ENCODE measurements around the gene USF1.

Gene USF1, protein sequence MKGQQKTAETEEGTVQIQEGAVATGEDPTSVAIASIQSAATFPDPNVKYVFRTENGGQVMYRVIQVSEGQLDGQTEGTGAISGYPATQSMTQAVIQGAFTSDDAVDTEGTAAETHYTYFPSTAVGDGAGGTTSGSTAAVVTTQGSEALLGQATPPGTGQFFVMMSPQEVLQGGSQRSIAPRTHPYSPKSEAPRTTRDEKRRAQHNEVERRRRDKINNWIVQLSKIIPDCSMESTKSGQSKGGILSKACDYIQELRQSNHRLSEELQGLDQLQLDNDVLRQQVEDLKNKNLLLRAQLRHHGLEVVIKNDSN

DNA sequence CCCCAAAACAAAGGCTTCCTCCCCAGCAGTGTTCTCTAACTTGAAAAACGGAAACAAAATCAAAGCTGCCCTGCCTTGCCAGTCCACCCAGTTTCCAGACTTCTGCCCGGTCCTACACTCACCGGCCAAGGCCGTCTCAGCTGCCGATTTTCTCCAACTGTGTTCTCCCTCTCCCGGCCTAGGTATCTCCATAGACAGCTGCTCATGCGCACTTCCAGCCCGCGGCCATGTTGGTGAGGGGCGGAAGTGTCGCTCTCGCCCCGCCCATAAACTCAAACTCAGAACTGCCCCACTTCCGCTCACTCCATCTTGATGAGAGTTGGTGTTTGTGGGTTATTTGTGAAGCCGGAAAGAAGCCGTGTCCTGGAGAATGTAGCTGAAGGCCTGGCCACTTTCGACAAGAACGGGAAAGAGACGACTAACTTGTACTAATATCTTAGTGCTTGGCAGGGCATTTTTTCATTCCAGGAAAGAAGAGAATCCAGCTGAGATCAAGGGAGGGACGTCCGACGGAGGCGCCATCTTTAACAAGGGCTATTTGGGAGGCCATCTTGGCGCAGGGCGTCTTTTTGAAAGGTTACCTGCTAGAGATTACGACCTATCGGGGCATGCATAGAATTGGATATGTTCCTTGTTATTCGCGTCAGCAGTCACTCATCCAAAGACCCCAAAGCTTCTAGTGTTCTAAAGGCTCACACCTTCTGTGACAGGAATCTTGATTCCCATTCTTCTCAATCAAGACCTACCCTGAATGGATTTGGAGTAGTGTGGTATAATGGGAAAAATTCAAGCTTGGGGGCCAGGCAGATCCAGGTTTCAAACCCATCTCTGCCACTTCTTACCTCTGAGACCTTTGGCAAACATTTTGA, at the start of gene USF1:
Gene USF1, minus strand, starts transcription at position 242 of the 869 bp plus-strand sequence. CDS start 2,702 bp downstream, outside the sequence.
- DNase-seq (ENCODE audit: low read depth in 3 of 3), result peak; percentile 85 to 89 (median 86)

DNA sequence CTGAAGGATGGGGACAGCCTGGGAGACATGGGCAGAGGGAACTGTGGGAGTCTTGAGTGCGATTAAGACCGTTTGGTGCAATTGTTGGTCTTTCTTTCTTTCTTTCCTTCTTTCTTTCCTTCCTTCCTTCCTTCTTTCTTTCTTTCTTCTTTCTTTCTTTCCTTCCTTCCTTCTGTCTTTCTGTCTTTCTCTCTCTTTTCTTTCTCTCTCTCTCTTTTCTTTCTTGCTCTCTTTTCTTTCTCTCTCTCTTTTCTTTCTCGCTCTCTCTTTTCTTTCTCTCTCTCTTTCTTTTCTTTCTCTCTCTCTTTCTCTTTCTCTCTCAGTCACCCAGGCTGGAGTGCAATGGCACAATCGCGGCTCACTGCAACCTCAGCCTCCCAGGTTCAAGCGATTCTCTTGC, 49.5 kb upstream of the USF1 start:
- DNase-seq (ENCODE audit: low read depth in 3 of 3), result no peak

DNA sequence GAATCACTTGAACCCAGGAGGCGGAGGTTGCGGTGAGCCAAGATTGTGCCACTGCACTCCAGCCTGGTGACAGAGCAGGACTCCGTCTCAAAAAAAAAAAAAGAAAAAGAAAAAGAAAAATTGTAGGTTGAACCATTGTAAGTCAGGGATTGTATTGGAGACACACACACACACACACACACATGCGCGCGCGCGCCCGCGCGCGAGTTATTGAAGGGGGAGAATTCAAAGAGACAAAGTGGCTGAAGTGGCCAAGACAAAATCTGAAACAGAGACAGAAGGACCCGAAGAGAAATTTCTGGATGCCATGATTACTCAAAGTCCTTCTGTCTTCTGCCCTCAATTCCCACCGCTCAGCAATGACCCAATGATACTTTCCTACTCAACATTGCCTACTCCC, 48.7 kb upstream of the USF1 start:
- no peak for DNase-seq (ENCODE audit: low read depth in 3 of 3)

DNA sequence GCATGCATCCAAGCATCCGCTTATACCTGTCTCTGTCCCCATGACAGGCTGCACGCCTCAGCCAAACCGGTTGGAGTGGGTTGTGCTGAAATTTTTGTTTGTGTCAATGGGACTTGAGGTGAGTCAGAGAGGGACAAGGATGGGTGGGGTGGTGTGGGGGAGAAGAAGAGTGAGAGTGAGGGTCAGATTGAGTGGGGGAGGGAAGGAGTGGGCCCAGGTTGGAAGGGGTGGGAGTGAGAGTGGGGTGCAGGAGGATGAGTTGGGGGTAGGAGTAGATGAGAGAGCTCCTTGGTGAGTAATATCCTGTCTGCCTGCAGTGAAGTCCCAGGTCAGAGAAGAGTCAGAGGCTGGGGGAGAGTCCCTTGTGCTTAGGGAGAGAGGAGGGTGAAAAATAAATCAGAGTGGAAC, 46.8 kb upstream of the USF1 start:
- peak; percentile 16 to 47 (median 36) for DNase-seq (ENCODE audit: low read depth in 3 of 3)

DNA sequence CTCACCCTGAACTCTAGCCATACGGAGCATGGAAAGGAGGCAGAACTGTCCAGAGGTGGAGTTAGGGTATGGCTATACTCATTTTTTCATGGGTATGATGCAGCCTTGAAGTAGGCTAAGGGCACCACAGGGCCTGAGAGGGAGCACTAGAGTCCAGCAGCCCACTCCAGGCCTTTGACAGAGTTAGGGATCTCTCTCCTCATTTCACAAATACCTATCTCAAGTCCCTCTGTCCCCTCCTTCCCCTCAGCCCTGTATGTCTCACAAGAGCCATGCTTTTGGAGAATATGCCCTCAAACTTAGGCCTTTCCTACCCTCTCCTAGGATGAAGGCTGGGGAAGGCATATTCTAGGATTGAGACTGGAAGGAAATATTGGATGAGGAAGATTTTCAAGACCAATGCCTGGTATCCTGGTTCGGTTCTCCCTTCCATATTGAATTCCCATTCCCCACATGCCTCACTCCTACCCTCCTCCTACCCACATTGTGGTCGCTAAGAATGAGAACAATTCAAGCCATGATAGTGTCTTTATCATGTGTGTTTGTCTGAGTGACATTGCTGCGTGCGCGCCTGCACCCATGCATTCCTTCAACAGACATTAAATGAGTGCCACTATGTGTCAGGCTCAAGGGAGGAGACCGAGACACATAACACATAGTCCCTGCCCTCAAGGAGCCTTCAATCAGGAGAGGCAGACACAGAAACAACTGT, 46.2 kb upstream of the USF1 start:
- no peak for DNase-seq (ENCODE audit: low read depth in 3 of 3)

DNA sequence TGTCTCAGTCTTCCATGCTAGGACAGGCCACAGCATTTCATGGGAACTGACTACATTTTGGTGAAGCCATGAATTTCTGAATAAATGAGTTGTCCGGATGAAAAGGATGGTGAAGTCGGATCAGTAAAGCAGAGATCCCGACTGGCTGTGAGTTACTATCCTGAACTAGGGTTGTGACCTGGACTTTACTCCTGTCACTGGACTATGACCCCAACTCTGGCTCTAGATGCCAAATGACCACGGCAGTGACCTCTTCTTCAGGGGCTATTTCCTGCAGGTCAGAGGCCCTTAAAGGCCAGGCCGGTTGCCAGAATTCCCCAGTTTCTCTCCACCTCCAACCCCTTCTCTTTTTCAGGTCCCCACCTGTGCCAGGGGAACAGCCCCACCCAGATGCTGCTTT, 45.3 kb upstream of the USF1 start:
- no peak for DNase-seq (ENCODE audit: low read depth in 3 of 3)

DNA sequence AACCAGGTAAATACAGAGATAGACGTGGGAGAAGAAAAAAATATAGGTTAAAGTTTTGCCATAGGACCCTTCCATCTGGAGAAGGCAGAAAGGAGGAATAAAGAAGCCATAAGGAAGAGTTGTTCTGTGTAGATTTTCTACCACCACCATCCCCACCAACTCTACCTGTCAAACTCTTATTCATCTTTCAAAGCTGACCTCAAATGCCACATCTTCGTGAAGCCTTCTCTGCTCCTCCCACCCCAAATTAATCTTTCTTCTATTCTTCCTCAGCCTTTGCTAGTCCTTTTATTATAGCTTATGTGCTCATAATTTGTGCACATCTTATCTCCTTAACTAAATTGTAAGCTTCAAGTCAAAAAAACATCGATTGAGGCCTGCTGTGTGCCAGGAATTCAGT, 44.8 kb upstream of the USF1 start:
- no peak for DNase-seq (ENCODE audit: low read depth in 3 of 3)

DNA sequence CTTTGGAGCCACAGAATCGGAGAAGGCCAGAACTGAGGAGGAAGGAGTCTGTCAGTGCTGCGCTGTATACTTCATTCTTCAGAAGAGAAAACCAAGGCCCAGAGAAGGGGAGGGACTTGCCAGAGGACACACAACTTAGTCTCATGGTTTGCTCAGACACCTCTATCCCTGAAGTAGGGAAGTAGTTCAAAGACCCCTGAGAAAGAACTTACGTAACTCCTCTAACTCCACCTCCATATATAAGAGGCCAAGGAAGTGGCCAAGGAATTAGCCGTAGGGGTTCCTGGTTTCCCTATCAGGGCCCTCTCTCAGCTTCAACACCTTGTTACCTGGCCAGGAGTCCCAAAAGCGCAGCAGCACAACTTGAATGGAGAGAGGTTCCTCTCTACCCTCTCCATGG, 44.2 kb upstream of the USF1 start:
- DNase-seq (ENCODE audit: low read depth in 3 of 3), result no peak

DNA sequence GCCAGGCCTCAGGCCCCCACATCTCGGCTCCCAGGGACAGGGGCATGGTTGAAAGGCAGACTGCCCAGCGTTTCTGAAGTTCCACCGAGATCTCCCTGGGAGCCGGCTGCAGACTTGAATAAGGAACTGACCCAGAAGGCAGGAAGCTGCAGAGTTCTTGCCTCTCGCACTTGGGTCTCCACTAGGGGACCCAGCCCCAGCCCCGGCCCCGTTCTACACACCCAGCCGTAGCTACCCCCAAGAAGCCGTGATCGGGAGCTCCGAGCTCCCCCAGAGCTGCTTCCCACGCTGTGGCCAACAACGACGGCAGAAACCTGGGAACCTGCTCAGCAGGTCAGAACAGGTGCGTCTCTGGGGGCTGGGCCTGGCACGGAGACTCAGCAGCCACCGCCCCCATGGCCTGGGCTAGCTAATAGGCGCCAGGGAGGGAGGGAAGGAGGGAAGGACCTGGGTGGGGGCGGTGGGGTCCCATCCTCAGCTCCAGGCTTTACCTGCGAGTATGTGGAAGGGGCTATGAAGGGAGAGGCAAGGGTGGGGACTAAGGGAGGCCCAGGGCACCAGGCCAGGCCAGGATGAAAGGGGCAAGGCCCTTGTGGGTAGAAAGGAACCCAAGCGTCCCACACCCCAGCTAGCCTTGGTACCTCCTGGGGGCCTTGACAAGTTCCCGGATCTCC, 43.6 kb upstream of the USF1 start, which contains the start of gene NECTIN4:
Gene NECTIN4, minus strand, starts transcription at position 308 of the 674 bp plus-strand sequence. Its CDS starts 262 bp downstream, at position 46.
- no peak for DNase-seq (ENCODE audit: low read depth in 3 of 3)

DNA sequence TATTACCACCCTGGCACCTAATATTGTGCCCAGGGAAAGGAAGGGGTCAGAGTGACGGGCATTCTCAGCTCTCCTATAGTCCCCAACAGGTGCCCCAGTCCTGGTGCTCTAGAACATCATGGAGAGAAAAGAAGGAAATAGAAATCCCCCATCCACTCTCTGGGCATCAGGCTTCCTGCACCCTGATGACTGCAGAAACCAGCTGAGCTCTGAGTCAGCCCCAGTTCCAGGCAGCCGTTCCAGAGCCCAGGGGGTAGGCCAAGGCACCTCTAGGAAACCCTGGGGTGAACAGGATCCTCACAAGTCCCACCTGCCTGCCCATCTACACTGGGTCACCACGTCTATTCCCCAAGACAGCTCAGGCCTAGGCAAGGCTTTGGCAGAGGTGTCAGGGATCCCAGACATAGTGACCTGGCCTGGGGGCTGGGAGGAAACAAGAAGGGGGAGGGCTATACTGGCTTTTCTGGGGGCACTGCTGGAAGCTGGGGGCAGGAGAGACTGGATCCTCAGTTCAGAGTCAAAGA, 42.9 kb upstream of the USF1 start:
- no peak for DNase-seq (ENCODE audit: low read depth in 3 of 3)

DNA sequence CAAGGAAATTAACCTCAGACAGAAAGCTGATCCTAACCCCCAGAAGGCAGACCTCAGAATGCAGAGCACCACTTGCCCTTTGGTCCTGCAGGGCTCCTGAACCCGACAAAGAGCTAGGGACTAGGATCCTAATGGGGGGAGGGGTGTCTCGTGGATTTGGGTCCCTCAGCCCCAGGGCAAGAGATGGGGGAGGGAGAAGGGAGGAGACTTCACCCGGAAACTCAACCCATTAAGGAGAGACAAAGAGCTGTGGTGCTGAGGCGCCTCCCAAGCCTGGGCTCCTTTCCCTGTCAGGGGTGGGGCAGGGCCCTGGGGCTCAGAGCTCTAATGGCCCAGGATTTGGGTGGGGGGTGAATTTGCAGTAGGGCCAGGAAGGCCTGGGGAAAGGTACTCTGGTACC, 40.7 kb upstream of the USF1 start:
- no peak for DNase-seq (ENCODE audit: low read depth in 3 of 3)

DNA sequence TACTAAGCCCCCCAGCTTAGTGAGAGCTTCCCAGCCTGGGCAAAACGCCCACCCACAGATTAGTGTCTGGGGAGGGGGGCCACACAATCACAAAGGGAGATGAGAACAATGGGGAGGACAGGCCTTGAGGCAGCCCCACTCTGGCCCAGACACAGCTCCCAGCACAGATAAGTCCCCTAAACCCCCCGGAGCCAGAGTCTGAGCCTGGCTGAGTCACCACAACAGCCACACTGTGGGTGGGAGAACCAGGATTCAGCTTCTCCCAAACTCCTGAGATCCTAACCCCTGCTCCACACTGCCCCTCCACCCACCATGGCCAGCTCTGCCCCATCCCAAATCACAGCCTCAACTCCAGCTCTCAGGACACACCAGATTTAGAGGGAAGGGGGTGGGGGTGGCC, 39.4 kb upstream of the USF1 start:
- no peak for DNase-seq (ENCODE audit: low read depth in 3 of 3)

DNA sequence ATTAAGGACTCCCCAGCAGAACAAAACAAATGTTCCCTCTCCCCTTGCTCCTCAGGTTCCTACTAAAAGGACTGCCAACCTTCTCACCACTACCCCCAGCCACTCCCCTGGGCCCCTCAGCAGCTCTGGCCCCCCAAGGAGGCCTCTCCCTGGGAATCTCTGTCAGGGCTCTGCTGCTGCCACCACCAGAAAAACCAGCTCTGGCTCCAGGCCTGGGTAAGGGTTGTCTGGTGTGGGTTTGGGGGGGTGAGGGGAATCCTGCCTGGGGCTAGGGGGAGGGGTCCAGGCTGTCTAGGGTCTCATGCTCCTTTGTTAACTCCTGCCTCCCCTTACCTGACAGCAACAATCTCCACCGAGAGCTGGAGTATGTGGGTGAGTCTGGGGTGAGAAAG, 38.8 kb upstream of the USF1 start:
- no peak for DNase-seq (ENCODE audit: low read depth in 3 of 3)

DNA sequence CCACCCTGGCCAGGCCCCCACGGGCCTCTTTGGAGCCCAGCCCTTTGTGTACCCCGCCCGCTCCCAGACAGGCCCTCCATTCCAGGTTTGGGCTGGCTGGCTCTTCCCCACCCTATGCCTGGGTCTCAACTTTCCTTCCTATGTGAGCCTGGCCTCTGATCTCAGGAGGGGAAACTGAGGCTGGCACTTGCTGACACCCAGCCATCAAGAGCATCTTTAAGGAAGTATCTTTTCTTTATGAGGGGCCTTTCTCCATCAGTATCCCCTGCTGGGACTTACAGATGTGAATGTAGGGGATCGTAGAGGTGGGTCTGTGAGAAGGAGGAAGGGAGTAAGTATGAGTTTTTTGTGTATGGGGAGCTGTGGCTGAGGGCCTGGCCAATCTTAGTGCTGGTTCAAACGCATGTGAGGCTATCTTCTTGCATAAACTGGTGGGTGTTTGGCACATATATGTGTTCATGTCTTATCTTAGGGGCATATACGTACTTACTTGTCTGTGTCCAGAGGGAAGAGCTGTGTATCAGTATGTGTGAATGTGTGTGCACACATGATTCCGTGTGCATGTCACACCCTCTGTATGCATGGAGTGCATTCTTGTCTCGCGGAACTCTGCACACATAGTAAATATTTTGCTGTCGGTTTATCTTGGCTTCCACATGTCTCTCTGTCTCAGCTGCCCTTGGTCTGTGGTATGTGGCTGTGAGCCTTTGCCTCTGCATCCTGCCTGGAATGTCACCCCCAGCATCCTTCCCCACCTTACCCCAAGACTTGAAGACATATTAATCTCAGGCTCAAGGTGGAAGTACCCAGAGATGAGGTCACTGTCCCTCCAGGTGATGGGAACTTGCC, 38.2 kb upstream of the USF1 start:
- no peak for DNase-seq (ENCODE audit: low read depth in 3 of 3)

DNA sequence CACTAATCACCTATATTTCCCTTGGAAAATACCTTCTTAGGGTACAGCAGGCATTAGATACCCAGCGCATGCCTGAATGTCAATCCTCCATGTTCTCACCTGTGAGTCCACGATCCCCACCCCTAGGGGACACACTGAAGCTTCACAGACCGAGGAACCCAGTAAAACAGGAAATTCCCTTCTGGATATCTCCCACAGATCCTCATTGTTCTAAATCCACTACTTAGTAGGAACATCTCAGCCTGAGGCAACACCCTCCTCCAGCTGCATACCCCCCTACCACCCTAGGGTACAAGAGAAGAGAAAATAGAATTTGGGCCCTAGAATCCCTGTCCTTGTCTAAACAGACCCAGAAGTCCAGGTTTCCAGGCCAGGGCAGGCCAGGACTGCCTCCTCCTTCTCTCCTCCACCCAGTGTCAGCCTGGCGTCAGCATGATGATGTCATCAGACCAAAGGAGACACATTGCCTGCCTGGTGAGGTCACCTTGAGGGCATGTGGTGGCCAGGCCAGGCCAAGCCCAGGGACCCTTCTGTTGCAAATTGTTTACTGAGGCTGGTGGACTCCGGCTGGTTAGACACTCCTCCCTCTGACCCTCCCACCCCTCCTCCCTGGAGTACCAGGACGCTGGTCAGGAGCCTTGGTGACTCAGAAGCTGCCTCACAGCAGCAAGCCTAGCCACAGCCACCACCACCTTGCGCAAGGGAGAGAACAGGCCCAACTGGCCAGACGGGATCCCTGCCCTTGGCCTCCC, 37.4 kb upstream of the USF1 start:
- DNase-seq (ENCODE audit: low read depth in 3 of 3), result no peak

DNA sequence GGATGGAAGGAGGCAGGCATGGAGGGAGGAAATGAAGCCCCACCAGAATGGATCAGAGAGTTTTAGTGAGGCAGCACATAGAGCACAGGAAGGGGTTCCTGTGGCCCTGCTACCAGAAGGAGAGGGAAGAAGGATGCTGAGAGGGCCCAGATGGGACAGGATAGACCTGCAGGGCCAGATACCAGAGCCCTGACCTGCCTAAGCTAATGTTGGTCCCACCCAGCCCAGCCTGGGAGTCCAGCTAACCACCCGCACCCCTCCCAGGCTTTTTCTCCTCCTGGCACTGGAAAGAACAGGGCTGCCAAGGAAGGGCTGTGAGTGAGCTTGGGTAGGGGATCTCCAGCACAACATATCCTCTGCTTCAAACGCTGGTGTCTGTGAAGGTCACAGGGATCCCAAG, 36.7 kb upstream of the USF1 start:
- no peak for DNase-seq (ENCODE audit: low read depth in 3 of 3)

DNA sequence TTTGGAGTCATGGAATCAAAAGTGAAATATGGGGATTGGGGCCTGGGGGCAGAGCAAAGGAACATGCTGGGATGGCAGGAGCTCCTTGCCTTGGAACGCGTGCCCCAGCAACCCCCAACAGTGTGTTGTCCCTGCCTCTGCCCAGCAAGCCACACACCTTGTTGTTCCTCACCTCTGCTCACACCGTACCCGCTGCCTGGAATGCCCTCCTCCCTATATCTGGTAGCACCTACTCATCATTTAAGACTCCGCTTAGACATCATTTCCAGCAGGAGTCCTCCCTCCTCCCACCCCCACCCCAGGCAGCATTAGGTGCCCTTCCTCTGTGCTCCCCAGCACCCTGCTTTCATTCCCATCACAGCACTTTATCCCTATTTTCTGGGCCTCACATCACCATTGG, 35.7 kb upstream of the USF1 start:
- DNase-seq (ENCODE audit: low read depth in 3 of 3), result no peak

DNA sequence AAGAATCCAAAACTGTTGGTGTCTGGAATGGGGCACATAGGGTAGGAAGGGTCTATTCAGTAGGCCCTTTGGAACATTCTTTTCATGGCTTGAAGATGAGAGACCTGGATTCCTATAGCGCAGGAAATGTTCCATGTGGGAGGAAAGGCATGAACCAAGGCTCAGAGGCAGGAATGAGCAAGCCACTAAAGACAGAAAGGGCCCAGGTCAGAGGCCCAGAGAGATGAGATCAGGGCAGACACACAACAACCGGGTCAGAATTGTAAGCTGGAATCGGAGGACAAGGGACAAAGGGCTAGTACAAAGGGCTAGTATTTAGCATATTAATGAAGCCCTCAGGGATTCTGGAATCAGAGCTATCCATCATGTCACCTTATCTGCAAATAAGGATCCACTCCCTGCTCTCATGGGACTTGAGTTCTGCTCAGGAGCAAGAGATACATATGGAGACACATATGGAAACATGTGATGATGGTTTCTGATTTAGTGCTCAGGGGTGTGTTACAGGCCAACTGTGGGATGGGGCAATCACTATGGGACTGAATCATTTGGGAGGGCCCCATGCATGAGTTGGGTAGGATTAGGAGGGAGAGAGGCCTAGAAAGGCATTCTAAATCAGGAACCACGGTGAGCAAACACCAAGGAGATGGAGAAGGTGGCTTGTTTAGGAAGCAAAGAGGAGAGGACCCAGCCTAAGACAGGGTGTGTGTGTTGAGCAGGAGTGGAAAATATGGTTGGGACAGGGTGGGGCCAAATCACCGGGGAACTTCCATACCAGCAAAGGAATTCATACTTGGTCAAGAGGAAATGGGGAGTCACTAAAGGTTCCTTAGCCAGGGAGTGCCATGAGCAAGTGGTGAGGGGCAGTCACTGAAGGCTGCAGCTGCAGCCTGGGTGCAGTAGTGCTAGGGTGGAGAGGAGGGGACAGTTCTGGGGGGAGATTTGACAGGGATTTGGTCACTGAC, 34.9 kb upstream of the USF1 start:
- no peak for DNase-seq (ENCODE audit: low read depth in 3 of 3)
